GM12872 (cell line): ENCODE measurements around the gene STAT5B.

Source experiments
- CTCF ChIP-seq: IDR thresholded peaks from 3 replicates; pipeline ENCODE4 v1.5.1; 2011; ENCODE audit warnings: low read depth, mild to moderate bottlenecking, low read length, moderate library complexity; ENCODE audit not compliant: insufficient read depth

The STAT5B gene

DNA sequence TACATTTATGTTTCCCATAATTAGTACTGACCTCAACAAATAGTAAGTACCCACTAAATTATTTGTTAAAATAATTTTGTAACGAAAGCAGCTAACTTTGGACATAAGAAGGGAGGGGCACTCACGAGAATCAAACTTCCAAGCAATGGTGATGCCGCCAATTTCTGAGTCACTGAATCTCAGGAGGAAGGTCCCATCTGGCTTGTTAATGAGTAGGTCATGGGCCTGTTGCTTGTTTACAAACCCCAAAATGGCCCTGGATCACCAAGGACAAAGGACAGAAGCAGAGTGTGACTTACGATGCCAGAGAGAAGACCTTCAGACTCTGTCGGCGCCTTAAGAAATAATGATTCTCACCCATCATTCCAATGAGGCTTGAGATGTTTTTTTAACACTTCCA lies 66.1 kb downstream of the STAT5B start:
- no peak for TF ChIP-seq CTCF

- TF ChIP-seq CTCF, result no peak
These were observed 72.8 kb downstream of the STAT5B start for GRCh38 chr17:42203354-42203753.

- TF ChIP-seq CTCF, result no peak
These were observed 73.5 kb downstream of the STAT5B start for GRCh38 chr17:42202696-42203095.

DNA sequence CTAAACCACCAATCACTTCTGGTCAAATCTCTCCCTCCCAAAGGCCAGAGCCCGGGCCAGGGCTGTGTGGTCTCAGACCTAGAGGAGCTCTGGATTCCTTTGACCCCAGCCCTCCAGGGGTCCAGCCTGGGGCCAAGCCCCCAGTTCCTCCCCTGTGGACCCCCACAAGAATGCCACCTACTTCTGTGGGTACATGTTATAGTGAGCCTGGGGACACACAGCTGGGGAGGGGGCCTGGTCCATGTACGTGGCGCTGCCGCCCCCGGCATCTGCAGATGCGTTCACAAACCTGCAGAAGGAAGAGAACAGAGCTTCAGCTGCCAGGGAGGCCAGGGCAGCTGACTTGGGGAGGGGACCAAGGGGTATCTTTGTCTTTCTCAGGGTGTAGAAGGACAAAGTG lies 74.0 kb downstream of the STAT5B start:
- TF ChIP-seq CTCF, result no peak

DNA sequence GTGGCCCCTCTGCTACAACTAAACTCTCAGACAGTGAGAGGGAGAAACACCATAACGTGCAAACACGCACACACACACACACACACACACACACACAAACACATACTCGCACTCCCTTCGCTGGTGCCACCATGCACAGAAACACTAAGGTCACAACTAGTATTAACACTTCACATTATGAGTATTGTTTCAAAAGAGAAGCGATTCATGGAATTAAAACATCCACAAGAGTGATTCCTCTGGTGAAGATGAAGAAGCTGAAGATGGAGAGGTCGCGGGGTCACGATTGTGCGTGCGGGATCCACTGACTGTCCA lies 74.8 kb downstream of the STAT5B start:
- TF ChIP-seq CTCF, result no peak

DNA sequence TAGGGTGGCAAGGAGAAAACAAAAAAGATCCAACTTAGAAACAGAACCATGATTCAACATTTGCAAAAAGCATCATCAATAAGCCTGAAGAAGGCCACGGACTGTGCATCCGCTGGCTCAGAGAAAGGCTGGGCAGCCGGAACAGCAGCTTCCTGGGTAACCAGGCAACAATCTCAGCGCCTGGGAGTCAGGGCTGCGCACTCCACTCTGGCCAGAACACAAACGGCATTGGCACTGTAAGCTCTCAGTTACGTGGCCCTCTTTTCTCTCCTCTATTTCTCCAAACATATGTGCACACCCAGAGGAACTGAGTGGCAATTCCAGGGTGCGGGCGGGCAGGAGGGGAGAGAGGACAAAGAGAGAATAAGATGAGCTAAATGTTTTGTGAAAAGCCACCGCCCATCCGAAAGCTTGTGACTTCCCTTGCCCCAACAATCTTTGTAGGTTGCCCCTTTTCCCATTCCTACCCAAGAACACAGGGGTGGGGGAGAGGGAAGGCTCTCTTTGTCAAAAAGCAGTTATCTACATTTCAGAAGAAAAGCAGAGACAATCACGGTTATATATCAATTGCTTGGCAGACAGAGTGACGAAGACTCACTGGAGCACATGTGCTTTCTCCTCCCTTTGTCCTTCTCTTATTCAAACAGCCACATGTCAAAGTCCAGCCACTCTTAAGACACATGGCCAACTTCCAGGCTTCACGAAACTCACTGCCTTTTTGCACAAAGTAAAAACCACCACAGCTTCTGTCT lies 75.3 kb downstream of the STAT5B start:
- TF ChIP-seq CTCF, result no peak

DNA sequence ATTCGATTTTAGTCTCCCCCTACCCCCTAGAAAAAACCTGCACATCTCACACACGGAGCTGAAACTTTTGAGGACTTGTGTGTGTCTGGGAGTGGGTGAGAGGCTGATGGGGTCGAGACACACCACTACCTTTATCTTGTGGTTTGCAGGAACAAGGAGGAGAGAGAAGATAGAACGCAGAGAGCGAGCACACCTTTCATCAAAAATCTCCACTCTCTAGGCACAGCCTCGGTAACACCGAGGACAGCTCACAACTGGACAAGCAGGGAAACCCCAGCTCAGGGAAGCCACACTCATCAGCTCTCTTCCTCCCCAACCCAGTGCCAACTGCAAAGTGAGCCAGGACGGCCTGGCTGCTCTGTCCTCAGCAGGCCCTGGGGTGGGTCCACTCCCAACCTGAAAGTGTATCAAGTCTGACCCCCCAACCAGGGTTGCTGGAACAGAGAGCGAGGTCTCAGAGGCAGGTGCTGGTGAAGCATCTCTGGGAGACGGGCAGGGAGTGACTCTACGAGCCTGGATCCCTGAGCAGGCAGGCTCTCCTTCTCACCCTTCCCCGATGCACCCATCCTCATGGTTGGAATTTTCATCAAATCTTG lies 76.7 kb downstream of the STAT5B start:
- no peak for TF ChIP-seq CTCF

DNA sequence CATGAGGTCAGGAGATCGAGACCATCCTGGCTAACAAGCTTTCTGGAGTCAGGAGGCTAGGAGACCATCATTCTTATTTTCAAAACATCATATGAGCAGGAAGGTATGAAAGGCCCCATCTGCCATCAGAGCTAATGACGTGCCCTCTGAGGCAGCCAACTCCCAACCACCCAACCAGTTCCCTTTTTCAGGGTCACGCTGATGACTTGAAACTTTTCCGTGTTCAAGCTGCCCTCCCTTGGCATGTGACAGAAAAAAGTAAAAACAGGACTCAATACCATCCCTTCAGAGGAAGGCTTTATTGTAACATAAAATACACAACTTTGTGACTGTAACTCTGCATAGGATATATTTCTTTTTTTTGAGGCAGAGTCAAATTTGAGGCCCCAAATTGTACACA lies 77.3 kb downstream of the STAT5B start:
- no peak for TF ChIP-seq CTCF
